ENCODE data around the gene KLRC3.

GRCh38 chr12:10381928-10382628 lies 38.3 kb downstream of the KLRC3 start:
- TF ChIP-seq CTCF (IDR thresholded peaks at IDR 0.05), result no peak
- TF ChIP-seq ZSCAN18 (CRISPR knock-in tag; IDR thresholded peaks at IDR 0.05), result no peak

Data from WTC11 (cell line).